Caco-2 (cell line): ENCODE measurements around the gene DIABLO. TPM values are rescaled to one million over a fixed set of nuclear protein-coding genes. Genes with fewer than 3 reads are reported as not detected.
A peak's percentile ranks its signal among the peaks of the same experiment; 100 is the strongest.

ENCODE experiments used
- BruUV-seq: library from RNA; stranded (reverse); fragments of 400-500 nt; replicated peaks from 2 replicates; lab custom pipeline; 2021; lab: Mats Ljungman, UMichigan
- CTCF ChIA-PET: fragments of 300-600 bp; sonication (Branson Sonifier 250); formaldehyde crosslinking; loops from one replicate; lab custom pipeline; 2022; ENCODE audit warnings: antibody characterized with exemption; lab: Charles Lee
- POLR2A ChIA-PET: fragments of 300-600 bp; sonication (Branson Sonifier 250); formaldehyde crosslinking; loops from one replicate; lab custom pipeline; 2022; ENCODE audit warnings: antibody characterized with exemption; lab: Charles Lee
- DNase-seq, 2 experiments: peaks; one replicate each; pipeline versions ENCODE4 v3.0.0 to v3.0.0-alpha.2; 2020 to 2022
- H3K27me3 ChIP-seq: replicated peaks from 2 replicates; pipeline ENCODE4 v1.6.0; 2011; ENCODE audit warnings: low read length; ENCODE audit not compliant: control insufficient read depth, insufficient read depth
- H3K36me3 ChIP-seq: 2 replicates; pipeline ENCODE4 v1.5.1; 2011; ENCODE audit warnings: low read length; ENCODE audit not compliant: control insufficient read depth, insufficient read depth
- H3K4me1 ChIP-seq: fragments of 250-450 bp; sonication (Bioruptor Pico); 2 replicates; pipeline ENCODE4 v1.5.1; 2020; ENCODE audit warnings: mild to moderate bottlenecking
- H3K4me3 ChIP-seq: 2 replicates; pipeline ENCODE4 v1.5.1; 2011; ENCODE audit warnings: low read depth, mild to moderate bottlenecking, control low read depth, low read length
- H3K9me3 ChIP-seq: fragments of 250-450 bp; sonication (Bioruptor Pico); 2 replicates; pipeline ENCODE4 v1.5.1; 2020; ENCODE audit warnings: mild to moderate bottlenecking, moderate library complexity
- H3K27ac Mint-ChIP-seq: one replicate; pipeline ENCODE4 v1.8.0; 2022; ENCODE audit warnings: mixed read lengths; ENCODE audit not compliant: unreplicated experiment
- H3K27me3 Mint-ChIP-seq: one replicate; pipeline ENCODE4 v1.8.0; 2022; ENCODE audit warnings: mixed read lengths; ENCODE audit not compliant: insufficient read depth, unreplicated experiment
- H3K36me3 Mint-ChIP-seq: one replicate; pipeline ENCODE4 v1.8.0; 2022; ENCODE audit warnings: mild to moderate bottlenecking, mixed read lengths; ENCODE audit not compliant: insufficient read depth, unreplicated experiment
- H3K4me1 Mint-ChIP-seq: one replicate; pipeline ENCODE4 v1.8.0; 2022; ENCODE audit warnings: low read depth, mixed read lengths; ENCODE audit not compliant: unreplicated experiment
- H3K4me3 Mint-ChIP-seq: one replicate; pipeline ENCODE4 v1.8.0; 2022; ENCODE audit warnings: mild to moderate bottlenecking, moderate library complexity, mixed read lengths; ENCODE audit not compliant: unreplicated experiment
- H3K9me3 Mint-ChIP-seq: one replicate; pipeline ENCODE4 v1.8.0; 2022; ENCODE audit warnings: mixed read lengths; ENCODE audit not compliant: unreplicated experiment
- CTCF ChIP-seq, 2 experiments: fragments of 200-600 bp in 1 of 2; IDR thresholded peaks; 1 replicate in 1 of 2; 2 replicates in 1 of 2; pipeline versions ENCODE4 v1.5.1 to v1.8.0; 2011 to 2022; ENCODE audit warnings: antibody characterized with exemption in 1 of 2, control low read depth in 1 of 2, inconsistent platforms in 1 of 2, low read depth in 1 of 2, low read length in 1 of 2, mild to moderate bottlenecking in 1 of 2, moderate library complexity in 1 of 2; ENCODE audit not compliant: insufficient read depth in 1 of 2, severe bottlenecking in 1 of 2, unreplicated experiment in 1 of 2
- intact Hi-C: fragments of 100-400 bp; cut with micrococcal nuclease; formaldehyde crosslinking; loops from one replicate; pipeline ENCODE4 v1.10.0; 2022; ENCODE audit not compliant: unreplicated experiment
- total RNA-seq: library from RNA; stranded (reverse); gene quantifications from 2 replicates; pipeline ENCODE4 v1.2.3, GENCODE V29; 2022

The DIABLO gene
- total RNA-seq, 1 experiment from 2014 or later = 86.6 TPM

DNA sequence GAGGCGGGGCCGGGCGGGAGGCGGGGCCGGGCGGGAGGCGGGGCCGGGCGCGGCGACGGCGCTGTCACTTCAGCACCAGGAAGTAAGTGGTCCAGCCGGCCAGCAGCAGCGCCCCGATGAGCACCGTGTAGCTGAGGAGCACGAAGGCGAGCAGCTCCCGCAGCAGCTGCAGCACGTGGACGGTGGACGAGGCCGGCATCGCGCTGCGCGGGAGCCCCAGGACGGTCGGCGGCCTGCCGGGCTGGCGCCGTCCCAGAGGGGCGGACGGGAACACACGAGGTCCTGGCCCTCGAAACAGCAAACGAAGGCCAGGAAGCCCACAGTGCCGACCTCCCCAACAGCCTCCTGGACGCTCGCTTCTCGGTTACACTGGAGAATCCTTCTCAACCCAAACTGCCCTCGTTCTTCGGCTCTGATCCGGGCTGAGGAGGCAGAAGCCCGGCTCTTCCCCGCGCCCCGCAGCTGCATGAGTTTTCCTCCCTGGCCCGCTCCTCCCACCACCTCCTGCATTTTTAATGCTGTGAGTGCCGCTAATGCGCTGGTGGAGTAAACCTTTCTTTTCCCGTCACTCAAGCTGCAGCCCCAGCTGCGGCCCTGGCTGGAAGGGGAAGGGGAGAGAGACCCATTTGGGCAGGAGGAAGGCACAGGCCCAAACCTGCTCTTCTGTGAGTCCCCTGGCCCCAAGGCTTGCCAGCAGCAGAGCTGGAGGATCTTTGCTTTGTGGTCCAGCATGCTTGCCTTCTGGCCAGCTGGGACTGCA, 694 bp upstream of the DIABLO start:
- peak overlapping the region; percentile 85 for H3K27ac Mint-ChIP-seq
- H3K4me1 Mint-ChIP-seq = peaks cover 19% of the 10 kb centered on the region
- H3K4me3 Mint-ChIP-seq = peak overlapping the region; percentile 97
- Histone ChIP-seq H3K4me3 (peak overlapping the region; percentile 70), H3K9me3 (no peaks in the 10 kb centered on the region), H3K4me1 (peaks cover 21% of the 10 kb centered on the region), H3K27me3 (no peaks in the 10 kb centered on the region), H3K36me3 (no peaks in the 10 kb centered on the region; the same call in none of the 2 replicates)
- CTCF ChIA-PET = interaction anchor here (0.5 to 1.1 kb wide), 9 partner anchors 9 to 831 kb away, joined by 3 to 5 read pairs (median 4); no protein-coding TSS in a partner anchor
- no peaks in the 10 kb centered on the region for H3K9me3 Mint-ChIP-seq
- no peak for DNase-seq
- TF ChIP-seq CTCF (IDR thresholded peaks at IDR 0.05; ENCODE audit: insufficient read depth in 1 of 2, low read depth in 1 of 2, low read length in 1 of 2, severe bottlenecking in 1 of 2, unreplicated experiment in 1 of 2) = no peak
- no peaks in the 10 kb centered on the region for H3K27me3 Mint-ChIP-seq
- POLR2A ChIA-PET = interaction anchor here (0.5 to 1.7 kb wide), 14 partner anchors 9 to 1180 kb away, joined by 3 to 10 read pairs (median 4); partner anchors contain the start of genes CLIP1, KNTC1, RSRC2 and ZCCHC8
- peaks cover 43% of the 10 kb centered on the region for H3K36me3 Mint-ChIP-seq
- intact Hi-C loops = loop anchor here (1.0 kb wide), 1 partner anchor 40 kb away; the partner anchor contains the start of gene VPS33A
- TSS peak; percentile 58 for BruUV-seq

GRCh38 chr12:122216445-122216844, 9.4 kb downstream of the DIABLO start:
- Histone ChIP-seq H3K36me3 (peaks cover 3% of the 10 kb centered on the region), H3K27me3 (no peaks in the 10 kb centered on the region), H3K4me1 (no peaks in the 10 kb centered on the region), H3K9me3 (no peaks in the 10 kb centered on the region; the same call in 1 of the 2 replicates), H3K4me3 (no peak overlapping the region)
- Mint-ChIP-seq H3K4me1 (no peaks in the 10 kb centered on the region), H3K36me3 (peaks cover 95% of the 10 kb centered on the region), H3K4me3 (no peak overlapping the region), H3K27me3 (no peaks in the 10 kb centered on the region), H3K9me3 (no peaks in the 10 kb centered on the region), H3K27ac (no peak overlapping the region)
- ChIA-PET CTCF (no interaction called here), POLR2A (no interaction called here)
- TF ChIP-seq CTCF (IDR thresholded peaks at IDR 0.05; ENCODE audit: insufficient read depth in 1 of 2, low read depth in 1 of 2, low read length in 1 of 2, severe bottlenecking in 1 of 2, unreplicated experiment in 1 of 2) = no peak
- intact Hi-C loops = no loop called here
- no peak for DNase-seq
- BruUV-seq = no TSS peak

- Mint-ChIP-seq H3K4me3 (no peak overlapping the region), H3K27me3 (no peaks in the 10 kb centered on the region), H3K36me3 (peaks cover 94% of the 10 kb centered on the region), H3K4me1 (no peaks in the 10 kb centered on the region), H3K9me3 (no peaks in the 10 kb centered on the region), H3K27ac (no peak overlapping the region)
- peaks cover 3% of the 10 kb centered on the region for H3K36me3 ChIP-seq
- no peak overlapping the region for H3K4me3 ChIP-seq
- no peak for DNase-seq
- H3K9me3 ChIP-seq = no peaks in the 10 kb centered on the region; the same call in 1 of the 2 replicates
- ChIA-PET CTCF (no interaction called here), POLR2A (interaction anchor here (0.6 kb wide), 1 partner anchor 12 kb away, joined by 7 read pairs; the partner anchor contains the start of gene B3GNT4)
- TF ChIP-seq CTCF (IDR thresholded peaks at IDR 0.05; ENCODE audit: insufficient read depth in 1 of 2, low read depth in 1 of 2, low read length in 1 of 2, severe bottlenecking in 1 of 2, unreplicated experiment in 1 of 2) = no peak
- H3K4me1 ChIP-seq = no peaks in the 10 kb centered on the region
- intact Hi-C loops = no loop called here
- BruUV-seq = no TSS peak
- H3K27me3 ChIP-seq = no peaks in the 10 kb centered on the region
These were observed 10.1 kb downstream of the DIABLO start for GRCh38 chr12:122215771-122216170.
